Epithelial cell of proximal tubule (primary cell): ENCODE data around the gene TMCO4. TPM values are rescaled to one million over a fixed set of nuclear protein-coding genes. Genes with fewer than 3 reads are reported as not detected.

Experiments
- DNase-seq: peaks from one replicate; pipeline ENCODE4 v3.0.0-alpha.2; 2011; ENCODE audit warnings: low read depth
- H3K4me3 ChIP-seq: 2 replicates; pipeline ENCODE4 v1.5.1; 2011; ENCODE audit warnings: low read depth, mild to moderate bottlenecking, low read length
- CTCF ChIP-seq: conservative IDR thresholded peaks from 2 replicates; pipeline ENCODE4 v1.5.1; 2012; ENCODE audit warnings: low read depth, mild to moderate bottlenecking, low read length
- total RNA-seq: library from RNA; depleted of rRNA; stranded (reverse); fragments of >200 nt; gene quantifications from 2 replicates; pipeline ENCODE4 v1.2.3, GENCODE V29; 2015

TMCO4 gene
- total RNA-seq, 1 donor from 2014 or later: 9.8 TPM

- DNase-seq: no peak
- no peak for TF ChIP-seq CTCF
- no peak overlapping the region for H3K4me3 ChIP-seq
Measured at GRCh38 chr1:19683351-19683750, 116.4 kb downstream of the TMCO4 start.

GRCh38 chr1:19682901-19683300 is 116.8 kb downstream of the TMCO4 start:
- H3K4me3 ChIP-seq: no peak overlapping the region
- TF ChIP-seq CTCF: no peak
- no peak for DNase-seq

- no peak for DNase-seq
- TF ChIP-seq CTCF: no peak
- H3K4me3 ChIP-seq: no peak overlapping the region
Measured at GRCh38 chr1:19682257-19682656, 117.5 kb downstream of the TMCO4 start.

- no peak overlapping the region for H3K4me3 ChIP-seq
- no peak for TF ChIP-seq CTCF
- DNase-seq: no peak
Measured at GRCh38 chr1:19680644-19681043, 119.1 kb downstream of the TMCO4 start.

- no peak for TF ChIP-seq CTCF
- no peak overlapping the region for H3K4me3 ChIP-seq
- no peak for DNase-seq
Measured at GRCh38 chr1:19679691-19680090, 120.0 kb downstream of the TMCO4 start.

GRCh38 chr1:19678931-19679453 is 120.7 kb downstream of the TMCO4 start:
- no peak for DNase-seq
- no peak overlapping the region for H3K4me3 ChIP-seq
- TF ChIP-seq CTCF: no peak

GRCh38 chr1:19678493-19678892 is 121.2 kb downstream of the TMCO4 start:
- no peak for TF ChIP-seq CTCF
- no peak for DNase-seq
- no peak overlapping the region for H3K4me3 ChIP-seq
